Umbilical cord (tissue), 2 donors: ENCODE data around the gene UBD. TPM values are rescaled to one million over a fixed set of nuclear protein-coding genes. Genes with fewer than 3 reads are reported as not detected.

Experiments used
- DNase-seq: peaks from one replicate; pipeline ENCODE4 v3.0.0-alpha.2; 2015; ENCODE audit warnings: low spot score
- total RNA-seq: library from RNA; depleted of rRNA; stranded (reverse); fragments of >200 nt; gene quantifications from one replicate; pipeline ENCODE4 v1.2.3, GENCODE V29; 2014; ENCODE audit warnings: low replicate concordance; ENCODE audit not compliant: insufficient read depth

UBD gene
- total RNA-seq = 1.9 TPM

DNA sequence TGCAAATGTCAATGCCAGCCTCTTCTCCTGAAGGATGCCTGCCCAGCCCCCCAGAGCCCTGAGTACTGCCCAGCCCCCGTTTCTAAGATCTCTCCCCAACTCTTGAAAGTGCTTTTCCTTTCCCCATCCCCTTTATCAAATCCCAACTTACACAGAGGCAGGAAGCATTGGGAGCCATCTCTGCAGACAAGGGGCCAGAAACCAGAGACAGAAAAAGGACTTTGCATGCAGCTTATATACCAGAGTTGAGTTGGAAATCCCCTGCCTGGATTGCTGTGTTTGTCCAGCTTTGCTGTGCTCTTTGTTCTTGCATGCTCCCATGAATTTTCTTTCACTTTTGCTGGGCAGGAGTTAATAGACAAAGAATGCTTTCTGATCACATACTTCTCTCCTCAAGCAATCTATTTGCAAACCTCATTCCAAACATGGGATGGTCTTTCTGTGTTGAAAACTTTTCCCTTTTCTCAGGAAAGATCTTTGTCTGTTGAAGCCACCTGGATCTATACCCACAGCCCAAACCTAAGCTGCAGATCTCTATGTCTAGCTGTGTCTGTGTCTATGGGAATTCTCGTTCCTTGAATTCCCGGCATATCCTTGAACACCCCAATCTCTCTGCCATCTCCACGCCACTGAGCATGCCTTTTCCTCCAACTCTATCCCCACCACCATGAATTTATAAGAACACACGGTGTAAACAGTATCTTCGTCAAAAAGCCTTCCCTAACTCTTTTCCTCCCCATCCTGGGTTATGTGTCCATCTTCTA lies at the start of gene UBD:
Gene UBD, minus strand, starts transcription at position 209 of the 764 bp plus-strand sequence. Its CDS starts 31 bp downstream, at position 178.
- DNase-seq = no peak

DNA sequence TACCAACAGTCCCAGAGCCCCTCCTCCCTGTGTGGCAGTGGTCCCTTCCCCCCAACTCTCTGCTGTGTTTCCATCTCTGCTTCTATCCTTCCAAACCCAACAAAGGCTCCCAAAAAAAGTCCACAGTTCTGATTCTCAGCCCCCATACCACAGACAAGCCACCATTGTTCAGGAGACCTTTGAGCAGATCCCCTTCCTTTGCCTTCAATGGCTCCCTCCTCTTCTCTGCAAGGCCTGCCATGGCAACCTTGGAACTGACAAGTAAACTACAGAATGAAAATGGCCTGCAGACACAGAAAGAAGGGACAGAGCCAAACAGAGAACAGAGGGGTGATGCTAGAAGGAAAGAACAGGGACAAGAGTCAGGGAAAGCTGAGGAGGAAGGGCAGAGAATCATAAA lies 48.6 kb upstream of the UBD start:
- no peak for DNase-seq

DNA sequence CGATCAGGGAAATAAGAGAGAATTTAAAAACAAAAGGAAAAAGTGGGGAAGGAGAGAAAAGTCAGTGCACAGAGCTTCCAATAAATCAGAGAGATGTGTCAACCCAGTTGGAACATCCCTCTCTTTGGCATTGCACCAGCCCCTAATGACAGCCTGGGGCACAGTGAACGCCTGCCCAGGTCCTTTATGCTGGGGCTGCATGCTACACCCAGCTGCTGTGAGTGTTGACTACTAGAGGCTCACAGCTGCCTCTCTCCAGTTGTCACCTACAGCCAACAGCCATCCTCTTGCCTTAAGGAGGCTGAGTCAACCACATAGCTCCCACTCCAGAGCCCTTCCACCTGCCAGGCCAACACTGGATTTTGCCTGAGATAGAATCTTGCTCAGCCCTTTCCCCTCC lies 44.4 kb upstream of the UBD start:
- no peak for DNase-seq

DNA sequence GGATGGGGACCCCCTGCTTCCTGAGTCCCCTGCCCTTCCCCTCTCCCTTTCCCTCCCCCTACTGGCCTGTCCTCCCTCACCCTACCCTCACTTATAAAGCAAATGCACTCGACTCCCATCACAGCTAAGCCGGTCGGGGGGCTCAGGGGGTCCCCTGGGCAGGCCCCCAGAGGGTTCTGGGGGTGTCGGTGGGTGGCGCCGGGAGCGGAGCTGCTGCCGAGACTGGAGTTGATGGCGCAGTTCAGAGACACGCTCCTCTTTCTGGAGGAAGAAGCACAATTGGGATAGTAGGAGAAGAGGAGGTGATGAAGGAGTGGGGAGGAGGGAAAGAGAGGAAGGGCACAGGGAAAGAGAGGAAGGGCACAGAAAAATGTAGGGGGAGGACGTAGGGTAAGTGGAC lies 43.9 kb upstream of the UBD start:
- DNase-seq = no peak

DNA sequence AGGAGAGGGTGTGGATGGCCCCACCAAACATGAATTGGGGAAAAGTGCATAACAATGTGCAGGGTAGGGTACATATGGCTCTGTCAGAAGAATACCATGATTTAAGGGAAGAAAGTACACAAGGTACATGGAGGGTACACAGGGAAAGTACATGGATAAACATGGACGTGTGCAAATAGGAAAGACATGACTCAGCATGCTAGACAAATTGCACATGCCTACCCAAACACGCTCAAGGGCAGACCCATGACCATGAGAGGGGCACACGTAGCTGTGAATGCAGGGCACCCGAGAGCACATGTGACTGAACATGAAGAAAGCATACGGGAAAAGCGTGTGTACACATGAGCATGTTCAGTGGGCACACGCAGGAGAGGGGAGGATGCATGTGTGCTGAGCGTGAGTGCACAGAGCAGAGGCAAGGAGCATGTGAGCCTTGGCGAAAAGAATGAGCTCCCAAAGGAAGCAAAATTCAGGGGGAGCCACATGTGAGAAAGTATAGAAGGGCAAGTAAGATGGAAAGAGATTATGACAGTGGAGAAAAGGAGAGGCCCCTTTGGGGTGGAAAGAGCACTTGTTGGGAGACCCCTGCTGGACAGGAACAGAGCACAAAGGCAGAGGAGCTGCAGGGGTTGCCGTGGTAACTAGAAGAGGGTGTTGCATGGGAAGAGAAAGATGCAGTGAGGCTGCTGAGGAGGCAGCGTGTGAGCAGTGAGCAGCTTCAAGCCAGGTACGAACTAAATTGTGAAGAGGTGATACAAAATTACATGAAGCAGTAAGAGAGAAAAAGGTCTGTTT lies 43.2 kb upstream of the UBD start:
- DNase-seq = peak; percentile 15

DNA sequence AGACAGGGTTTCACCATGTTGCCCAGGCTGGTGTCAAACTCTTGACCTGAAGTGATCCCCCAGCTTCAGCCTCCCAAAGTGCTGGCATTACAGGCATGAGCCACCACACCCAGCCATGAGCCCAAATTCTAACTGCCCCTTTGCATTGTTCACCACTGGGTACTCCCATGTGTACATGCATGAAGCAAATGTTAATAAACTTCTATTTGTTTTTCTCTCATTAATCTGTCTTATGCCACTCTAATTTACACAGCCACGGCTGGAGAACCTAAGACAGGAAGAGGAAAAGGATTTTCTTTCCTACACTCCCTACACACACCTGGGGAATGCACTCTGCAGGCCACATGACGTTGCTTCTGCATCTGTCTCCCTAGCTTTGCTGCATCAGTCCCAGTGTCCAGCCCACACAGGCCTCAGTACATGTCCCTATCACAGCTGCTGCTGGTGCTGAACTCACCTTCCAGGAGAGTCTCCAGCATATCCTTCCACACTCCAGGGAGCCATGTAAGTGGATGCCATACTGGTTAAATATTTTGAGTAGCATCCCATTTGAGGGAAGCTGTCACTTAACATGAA lies 38.7 kb upstream of the UBD start:
- no peak for DNase-seq

DNA sequence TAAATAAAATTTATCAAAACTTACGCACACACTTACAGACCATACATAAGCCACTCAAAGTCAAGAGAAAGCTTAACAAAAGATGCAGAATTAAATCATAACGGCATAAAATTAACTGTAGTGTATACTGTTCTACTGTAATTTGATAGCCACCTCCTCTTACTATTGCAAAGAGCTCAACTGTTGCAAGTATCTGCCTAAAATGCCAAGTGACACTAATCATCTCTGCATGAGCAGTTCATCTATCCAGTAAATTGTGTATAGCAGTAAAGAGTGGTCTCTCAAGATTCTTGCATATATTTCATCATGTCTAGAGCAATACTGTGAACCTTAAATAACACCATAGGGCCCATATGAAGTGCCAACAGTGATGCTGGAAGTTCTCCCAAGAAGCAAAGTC lies 37.7 kb upstream of the UBD start:
- no peak for DNase-seq

DNA sequence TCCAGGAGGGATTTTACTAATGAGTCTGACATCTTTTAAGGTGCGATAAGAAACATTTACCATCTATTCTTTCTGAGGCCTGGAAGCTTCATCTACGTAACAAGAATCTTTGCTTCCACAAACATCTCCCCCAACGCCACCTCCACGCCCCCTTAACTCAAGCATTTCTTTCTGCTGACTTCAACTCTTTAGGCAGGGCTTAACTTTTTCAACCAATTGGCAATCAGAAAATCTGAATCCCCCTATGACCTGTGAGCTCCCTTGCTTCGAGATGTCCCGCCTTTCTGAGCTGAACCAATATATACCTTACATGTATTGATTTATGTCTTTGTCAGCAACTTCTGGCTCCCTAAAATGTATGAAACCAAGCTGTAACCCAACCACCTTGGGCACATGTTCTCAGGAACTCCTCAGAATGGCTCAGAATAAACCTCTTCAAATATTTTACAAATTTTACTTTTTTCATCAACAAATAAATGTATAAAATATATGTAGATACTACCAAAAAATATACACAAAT lies 36.9 kb upstream of the UBD start:
- no peak for DNase-seq

DNA sequence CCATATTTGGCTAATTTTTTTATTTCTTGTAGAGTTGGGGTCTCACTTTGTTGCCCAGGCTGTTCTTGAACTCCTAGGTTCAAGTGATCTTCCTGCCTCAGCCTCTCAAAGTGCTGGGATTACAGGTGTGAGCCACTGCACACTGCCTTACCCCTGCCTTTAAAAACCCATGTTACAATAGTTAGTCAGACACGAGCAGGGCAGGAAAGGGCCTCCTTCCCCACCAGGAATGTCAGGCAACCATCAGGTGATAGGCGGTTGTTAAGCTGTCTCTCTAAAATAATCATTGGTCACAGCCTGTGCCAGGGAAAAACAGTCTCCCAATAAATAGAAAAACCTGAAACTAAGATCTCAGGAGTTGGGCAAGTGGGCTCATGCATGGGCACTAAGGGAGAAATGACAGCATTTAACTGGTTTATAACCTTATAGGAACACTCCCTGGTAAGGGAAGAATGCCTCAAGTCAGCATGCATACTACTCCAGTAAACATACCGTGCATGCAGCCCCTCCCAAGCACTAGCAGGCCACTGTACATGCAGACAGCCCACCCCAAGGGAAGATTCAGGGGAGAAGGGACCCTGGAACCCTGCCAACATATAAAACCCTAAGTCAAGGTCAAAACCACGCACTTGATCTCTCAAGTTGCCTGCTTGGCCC lies 33.8 kb upstream of the UBD start:
- peak; percentile 20 for DNase-seq

DNA sequence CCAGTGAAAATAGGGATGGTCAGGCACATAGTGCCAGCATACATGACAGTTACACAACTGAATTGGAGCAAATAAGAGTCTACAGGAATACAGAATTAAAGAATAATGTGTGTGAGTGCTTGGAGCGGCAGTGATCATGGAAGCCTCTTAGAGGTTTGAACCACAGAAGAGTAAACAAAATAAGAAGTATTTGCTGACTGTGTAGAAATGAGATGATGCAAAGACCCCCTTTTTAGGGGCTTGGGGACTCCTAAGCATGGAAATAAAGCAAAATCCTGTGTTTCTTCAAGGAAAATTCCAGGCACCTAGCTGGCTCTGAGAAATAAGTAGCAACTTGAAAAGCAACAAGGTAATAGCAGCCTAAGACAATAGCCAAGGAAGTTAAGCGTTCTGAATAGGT lies 32.1 kb upstream of the UBD start:
- DNase-seq = no peak

DNA sequence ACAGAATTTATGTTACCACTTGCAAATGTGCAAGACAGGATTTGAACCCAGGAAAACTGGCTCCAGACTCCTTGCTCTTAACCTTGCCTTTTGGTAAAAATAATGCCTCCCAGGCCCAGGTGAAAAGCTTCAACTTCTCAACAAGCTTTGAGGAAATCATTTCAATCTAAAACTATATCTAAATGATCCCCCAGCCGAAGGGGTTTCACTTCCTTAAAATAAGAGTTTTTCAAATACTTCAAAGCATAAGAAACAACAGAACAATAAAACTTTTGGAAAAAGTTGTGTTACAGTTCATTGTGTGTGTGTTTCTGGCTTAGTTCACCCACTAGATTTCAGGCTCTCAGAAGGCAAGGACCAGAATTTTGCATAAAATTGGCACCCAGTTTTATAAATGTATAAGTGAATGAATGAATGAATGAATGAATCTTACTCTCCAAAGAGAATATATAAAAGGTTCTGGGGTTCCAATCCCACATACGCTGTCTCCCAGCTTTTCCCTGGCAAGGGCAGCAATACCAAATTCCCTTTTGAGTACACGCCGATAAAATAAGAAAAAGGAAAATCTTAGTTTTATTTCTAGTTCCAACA lies 30.8 kb upstream of the UBD start:
- DNase-seq = no peak

DNA sequence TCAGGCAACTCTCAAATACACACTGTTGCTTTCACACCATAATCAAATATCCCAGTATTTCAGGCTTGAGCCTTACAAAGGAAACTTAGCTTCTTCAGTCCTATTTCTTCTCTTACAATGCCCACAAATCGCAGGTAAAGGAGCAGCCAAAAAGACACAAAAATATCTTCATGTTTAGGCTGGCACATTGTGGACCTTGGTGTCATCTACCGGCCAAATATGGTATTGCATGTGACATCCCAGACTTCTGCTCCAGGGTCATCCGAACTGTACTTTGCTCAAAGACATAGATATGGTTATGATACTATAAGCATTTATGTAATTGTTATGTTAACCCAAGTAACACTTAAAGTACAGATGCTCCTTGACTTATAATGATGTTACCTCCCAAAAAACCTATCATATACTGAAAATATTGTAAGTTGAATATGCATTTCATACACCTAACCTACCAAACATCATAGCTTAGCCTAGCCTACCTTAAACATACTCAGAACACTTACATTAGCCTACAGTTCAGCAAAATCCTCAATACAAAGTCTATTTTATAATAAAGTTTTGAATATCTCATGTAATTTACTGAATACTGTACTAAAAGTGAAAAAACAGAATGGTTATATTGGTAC lies 30.0 kb upstream of the UBD start:
- peak; percentile 53 for DNase-seq

DNA sequence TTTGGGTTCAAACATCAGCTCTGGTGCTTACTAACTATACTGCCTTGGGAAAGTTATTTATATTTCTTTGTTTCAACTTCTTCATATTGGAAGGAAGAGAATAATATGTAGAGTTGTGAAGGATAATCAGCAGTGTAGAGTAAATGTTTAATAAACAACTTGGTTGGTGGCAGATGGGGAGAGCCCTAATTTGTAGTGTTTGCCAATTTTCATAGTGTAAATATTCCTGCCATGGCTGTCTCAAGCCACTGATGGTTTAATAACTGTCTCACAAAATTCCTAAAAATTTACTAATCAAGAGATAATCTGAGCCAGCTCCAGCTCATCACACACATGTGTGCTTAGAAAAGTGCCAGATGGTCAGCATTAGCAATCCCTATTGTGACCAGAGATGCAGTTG lies 25.3 kb upstream of the UBD start, which contains the start of gene OR2H2:
Gene OR2H2, plus strand, starts transcription at position 301 of the 400 bp plus-strand sequence. CDS start 2,824 bp downstream, outside the sequence.
- no peak for DNase-seq

DNA sequence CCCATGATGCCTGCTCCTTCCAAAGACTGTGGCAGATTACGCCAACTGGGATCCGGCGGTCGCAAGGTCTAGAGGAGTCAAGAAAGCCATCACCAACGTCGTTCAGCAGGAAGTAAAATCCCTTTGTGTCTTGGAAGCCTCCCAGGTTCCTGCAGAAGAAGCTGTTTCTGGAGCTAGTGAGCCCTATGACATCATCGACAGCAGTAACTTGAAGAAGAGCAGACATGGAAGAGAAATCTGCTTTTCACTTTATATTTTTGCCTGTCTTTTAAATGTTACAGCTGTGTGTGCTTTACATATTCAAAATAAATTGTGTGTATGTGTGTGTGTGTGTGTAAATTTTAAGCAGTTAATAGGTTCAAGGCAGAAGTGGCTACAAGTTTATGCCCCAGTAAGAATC lies 18.0 kb upstream of the UBD start:
- DNase-seq = no peak

DNA sequence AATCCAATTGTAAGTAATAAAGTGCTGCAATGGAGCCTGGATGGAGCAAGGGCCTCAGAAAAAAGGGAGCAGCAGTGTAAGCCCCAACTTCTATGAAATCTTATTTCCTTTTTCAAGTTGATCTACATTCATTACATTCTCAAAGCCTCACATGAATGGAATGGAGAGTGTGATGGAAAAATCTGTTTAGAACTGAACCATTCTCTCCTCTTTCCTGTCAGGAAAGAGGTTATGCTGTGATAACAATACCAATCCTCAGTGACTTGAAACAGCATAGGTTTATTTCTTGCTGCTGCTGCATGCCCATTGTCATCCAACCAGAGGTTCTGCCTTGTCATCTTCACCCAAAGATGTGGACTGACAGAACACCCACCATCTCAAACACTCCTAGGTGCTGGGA lies 16.5 kb upstream of the UBD start:
- no peak for DNase-seq

DNA sequence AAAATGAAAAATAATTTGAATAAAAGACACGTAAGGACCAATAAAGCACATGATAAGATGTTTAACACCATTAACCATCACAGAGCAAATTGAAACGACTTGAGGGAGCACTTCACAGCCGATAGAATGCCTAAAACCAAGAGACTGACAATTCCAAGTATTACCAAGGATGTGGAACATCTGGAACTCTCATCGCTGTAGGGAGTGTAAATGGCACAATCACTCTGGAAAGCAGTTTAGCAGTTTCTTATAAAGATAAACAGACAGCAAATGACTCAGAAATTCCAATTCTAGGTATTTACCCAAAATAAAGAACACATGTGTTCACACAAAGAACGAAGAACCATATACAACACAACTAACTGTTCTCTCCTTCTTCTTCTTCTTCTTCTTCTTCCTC lies 8.5 kb upstream of the UBD start:
- no peak for DNase-seq

DNA sequence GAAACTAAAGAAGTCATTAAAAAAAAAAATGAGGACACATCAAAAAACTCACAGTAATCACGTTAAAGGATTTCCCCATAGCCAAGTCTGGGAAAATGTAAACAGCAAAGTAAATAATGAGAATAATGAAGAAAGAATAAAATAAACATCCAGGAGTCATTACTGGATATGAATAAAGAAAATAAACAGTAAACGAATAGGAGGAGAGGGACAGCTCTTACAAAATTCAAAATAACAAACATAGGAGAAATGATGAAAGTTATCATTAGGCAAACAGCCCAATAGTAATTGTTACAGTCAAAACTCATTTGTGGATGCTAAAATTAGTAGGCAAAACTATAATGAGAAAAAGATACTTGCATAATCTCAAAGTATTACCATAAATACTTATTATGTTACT lies 8.0 kb upstream of the UBD start:
- DNase-seq = no peak

DNA sequence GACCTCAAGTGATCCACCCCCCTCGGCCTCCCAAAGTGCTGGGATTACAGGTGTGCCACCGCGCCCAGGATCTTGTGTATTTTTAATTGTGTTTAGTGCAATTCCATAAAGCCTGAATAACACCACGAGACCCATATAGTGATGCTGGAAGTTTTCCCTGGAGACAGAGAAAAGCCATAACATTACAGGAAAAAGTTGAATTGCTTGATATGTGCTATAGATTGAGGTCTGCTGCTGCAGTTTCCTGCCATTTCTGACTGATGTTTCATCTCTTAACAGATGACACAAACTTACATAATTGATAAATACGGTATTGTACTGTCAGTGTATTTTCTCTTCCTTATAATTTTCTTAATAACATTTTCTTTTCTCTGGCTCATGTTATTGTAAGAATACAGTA lies 7.3 kb upstream of the UBD start:
- DNase-seq = no peak

DNA sequence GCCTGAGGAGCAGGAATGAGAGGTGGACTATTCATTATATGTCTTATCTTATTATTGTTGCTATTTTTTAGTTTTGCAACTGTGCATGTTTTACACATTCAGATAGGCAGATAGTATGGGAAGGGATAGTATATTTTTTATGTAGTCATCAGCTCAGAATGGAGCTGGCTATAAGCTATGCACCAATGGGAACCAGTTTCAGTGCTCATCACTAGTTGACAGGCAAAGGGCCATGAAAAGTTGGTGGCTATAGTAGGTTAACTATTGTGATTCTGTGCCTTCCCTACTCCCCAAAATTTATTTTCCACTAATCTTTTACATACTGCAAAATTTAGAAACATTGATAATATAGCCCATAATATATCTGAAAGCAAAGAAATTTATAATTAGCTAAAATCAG lies 5.3 kb upstream of the UBD start:
- no peak for DNase-seq

DNA sequence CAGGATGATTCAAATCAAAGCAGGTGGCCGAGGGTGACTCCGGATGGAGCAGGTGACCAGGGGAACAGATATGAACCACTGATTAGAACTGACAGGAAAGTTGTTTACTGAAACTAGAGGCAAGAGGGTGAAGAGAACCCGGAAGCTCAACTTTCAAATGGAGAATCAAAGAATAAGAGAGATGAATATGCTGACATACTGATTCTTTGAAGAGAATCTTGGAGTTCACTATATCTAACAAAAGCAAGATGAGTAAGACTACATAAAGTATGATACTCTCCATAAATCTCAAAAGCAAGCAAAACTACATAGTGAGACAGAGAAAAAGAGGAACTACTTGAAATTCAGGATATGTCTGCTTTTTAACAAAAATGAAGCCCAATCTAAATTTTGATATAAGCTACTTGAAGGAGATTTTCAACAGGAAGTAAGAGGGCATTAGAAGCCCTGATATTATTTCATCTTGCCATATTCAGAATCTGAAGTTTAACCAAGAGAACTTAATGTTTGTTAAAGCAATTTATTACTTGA lies 4.0 kb upstream of the UBD start:
- no peak for DNase-seq
